Measurements from ENCODE around the gene FARS2. TPM values are rescaled to one million over a fixed set of nuclear protein-coding genes. Genes with fewer than 3 reads are reported as not detected.

The FARS2 gene
- polyA plus RNA-seq, 1 experiment: 17.9 TPM

DNA sequence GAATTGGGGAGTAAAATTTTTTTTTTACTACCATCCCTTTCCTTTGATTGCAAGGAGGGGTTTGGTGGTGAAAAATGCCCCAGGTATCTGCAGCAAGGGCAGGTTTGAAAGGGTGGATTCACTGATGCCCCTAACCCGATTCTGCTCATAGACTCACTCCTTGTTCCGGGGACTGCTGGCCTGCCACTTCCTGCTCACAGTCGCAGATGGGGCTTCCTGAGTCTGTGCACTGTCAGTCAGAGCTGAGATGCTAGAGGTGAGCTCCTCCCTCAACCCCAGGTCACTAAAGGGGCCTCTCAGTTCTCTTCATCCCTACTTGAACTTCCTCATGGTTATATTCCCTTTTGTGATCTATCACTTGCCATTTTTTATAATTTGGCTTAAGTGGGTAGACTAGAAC is 357.9 kb downstream of the FARS2 start:
- TF ChIP-seq, protein P1, sequence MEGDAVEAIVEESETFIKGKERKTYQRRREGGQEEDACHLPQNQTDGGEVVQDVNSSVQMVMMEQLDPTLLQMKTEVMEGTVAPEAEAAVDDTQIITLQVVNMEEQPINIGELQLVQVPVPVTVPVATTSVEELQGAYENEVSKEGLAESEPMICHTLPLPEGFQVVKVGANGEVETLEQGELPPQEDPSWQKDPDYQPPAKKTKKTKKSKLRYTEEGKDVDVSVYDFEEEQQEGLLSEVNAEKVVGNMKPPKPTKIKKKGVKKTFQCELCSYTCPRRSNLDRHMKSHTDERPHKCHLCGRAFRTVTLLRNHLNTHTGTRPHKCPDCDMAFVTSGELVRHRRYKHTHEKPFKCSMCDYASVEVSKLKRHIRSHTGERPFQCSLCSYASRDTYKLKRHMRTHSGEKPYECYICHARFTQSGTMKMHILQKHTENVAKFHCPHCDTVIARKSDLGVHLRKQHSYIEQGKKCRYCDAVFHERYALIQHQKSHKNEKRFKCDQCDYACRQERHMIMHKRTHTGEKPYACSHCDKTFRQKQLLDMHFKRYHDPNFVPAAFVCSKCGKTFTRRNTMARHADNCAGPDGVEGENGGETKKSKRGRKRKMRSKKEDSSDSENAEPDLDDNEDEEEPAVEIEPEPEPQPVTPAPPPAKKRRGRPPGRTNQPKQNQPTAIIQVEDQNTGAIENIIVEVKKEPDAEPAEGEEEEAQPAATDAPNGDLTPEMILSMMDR (IDR thresholded peaks at IDR 0.05; ENCODE audit: insufficient read depth, low read depth, low read length): no peak
- Histone ChIP-seq H3K36me3 (ENCODE audit: control insufficient read depth, insufficient read depth, low read length) (no peaks in the 10 kb centered on the region), H3K4me3 (ENCODE audit: low read depth, low read length) (no peak overlapping the region), H3K27me3 (ENCODE audit: control insufficient read depth, insufficient read depth, low read length) (no peaks in the 10 kb centered on the region)
- ChIA-PET CTCF (no interaction called here), POLR2A (no interaction called here)
- DNase-seq (ENCODE audit: low read depth): no peak

DNA sequence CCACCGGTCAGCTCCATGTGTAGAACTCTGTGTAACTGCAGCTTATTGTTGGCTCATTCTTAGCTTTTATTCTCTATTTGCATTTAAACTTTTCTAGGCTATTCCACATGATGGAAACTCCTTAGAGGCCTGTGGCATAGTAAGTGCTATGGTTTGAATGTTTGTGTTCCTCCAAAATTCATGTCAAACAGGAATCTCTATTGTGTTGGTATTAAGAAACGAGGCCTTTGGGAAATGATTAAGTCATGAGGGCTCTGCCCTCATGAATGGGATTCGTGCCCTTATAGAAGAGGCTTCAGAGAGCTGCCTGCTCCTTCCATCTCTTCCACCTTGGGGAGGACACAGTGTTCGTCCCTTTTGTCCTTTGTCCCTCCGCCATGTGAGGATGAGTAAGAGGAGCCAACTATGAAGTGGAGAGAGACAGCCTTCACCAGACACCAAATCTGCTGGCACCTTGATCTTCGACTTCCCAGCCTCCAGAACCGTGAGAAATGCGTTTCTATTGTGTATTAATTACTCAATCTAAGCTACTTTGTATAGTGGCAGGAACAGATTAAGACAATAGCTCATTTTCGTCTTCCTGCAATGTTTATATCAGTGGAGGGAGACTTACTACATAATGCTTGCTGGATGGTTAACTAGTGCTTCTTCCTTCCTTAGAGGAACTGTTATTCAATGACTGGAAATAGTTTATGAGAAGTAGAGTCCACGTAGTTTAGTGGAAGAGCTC is 361.1 kb downstream of the FARS2 start:
- Histone ChIP-seq H3K4me3 (ENCODE audit: low read depth, low read length) (no peak overlapping the region), H3K27me3 (ENCODE audit: control insufficient read depth, insufficient read depth, low read length) (no peaks in the 10 kb centered on the region), H3K36me3 (ENCODE audit: control insufficient read depth, insufficient read depth, low read length) (no peaks in the 10 kb centered on the region)
- CTCF ChIA-PET: interaction anchor here (1.1 to 2.2 kb wide), 3 partner anchors 12 to 49 kb away, joined by 3 to 8 read pairs (median 3); no protein-coding TSS in a partner anchor
- no peak for DNase-seq (ENCODE audit: low read depth)
- POLR2A ChIA-PET: no interaction called here
- TF ChIP-seq, protein P1 (IDR thresholded peaks at IDR 0.05; ENCODE audit: insufficient read depth, low read depth, low read length): no peak

DNA sequence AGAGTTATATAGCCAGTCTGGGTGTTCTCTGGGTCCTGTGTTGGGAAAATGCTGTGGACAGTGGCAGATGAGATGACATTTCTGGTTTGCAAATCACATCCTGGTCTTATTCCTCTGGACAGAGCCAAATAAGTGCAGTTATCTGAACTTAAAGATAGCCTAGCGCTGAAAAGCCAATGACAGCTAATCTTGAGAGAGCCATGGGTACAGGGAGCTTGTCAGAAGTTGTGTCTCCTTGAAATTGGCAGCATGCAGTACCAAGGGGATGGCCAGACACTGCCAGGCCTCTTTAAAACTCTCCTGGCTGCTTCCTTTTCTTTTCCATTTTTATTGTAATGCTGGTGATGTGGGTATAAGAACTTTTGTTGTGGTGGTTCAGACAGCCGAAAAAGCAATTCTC is 362.5 kb downstream of the FARS2 start:
- ChIA-PET CTCF (interaction anchor here (1.0 to 2.2 kb wide), 2 partner anchors 11 to 13 kb away, joined by 4 to 8 read pairs; no protein-coding TSS in a partner anchor), POLR2A (no interaction called here)
- H3K36me3 ChIP-seq (ENCODE audit: control insufficient read depth, insufficient read depth, low read length): no peaks in the 10 kb centered on the region
- DNase-seq (ENCODE audit: low read depth): no peak
- TF ChIP-seq, protein P1 (IDR thresholded peaks at IDR 0.05; ENCODE audit: insufficient read depth, low read depth, low read length): no peak
- no peak overlapping the region for H3K4me3 ChIP-seq (ENCODE audit: low read depth, low read length)
- H3K27me3 ChIP-seq (ENCODE audit: control insufficient read depth, insufficient read depth, low read length): no peaks in the 10 kb centered on the region

DNA sequence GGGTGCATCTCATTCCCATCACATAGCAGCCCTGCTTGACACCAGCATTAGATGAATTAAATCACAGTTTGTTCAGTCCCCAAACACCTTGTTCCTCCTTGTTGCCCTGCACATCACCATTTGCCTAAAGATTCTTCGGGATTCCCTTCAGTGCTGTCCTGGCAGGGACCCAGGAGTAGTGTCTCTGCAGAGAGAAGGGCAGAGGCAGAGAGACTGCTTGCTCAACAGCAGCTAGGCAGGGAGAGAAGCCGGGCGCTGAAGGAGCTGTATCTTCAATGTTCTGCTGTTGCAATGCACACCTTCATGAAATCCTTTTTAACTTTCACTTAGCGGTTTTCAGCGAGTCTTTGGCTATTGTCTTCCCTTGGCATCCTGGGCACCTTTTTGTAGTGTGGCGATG is 362.9 kb downstream of the FARS2 start:
- ChIA-PET CTCF (interaction anchor here (1.0 kb wide), 1 partner anchor 10 kb away, joined by 4 read pairs; no protein-coding TSS in a partner anchor), POLR2A (no interaction called here)
- TF ChIP-seq, protein P1 (IDR thresholded peaks at IDR 0.05; ENCODE audit: insufficient read depth, low read depth, low read length): no peak
- no peaks in the 10 kb centered on the region for H3K27me3 ChIP-seq (ENCODE audit: control insufficient read depth, insufficient read depth, low read length)
- no peaks in the 10 kb centered on the region for H3K36me3 ChIP-seq (ENCODE audit: control insufficient read depth, insufficient read depth, low read length)
- H3K4me3 ChIP-seq (ENCODE audit: low read depth, low read length): no peak overlapping the region
- no peak for DNase-seq (ENCODE audit: low read depth)

DNA sequence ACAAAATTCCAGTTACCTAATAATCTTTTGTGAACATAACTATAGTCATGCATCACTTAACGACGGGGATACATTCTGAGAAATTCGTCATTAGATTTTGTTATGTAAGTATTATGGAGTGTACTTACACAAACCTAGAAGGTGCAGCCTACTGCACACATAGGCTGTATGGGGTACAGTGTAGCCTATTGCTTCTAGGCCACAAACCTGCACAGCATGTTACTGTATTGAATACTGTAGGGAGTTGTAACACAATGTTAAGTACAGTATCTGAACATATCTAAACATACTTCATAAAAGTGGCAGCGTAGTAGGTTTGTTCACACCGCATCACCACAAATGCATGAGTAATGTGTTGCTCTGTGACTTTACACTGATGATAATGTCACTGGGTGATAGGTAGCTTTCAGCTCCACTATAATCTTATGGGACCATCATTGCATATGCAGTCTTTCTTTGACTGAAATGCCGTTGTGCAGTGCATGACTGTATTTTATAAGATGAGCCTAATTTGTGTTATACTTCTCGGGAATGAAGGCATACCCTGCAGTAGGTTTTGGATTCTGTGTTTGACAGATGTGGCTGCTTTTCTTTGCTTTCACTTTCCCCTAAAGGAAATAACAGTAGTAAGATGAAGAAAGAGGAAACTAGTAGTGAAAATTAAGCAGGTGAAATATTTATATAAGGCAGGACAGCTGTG is 365.6 kb downstream of the FARS2 start:
- POLR2A ChIA-PET: no interaction called here
- CTCF ChIA-PET: no interaction called here

More for the DNA sequence above, 365.6 kb downstream of the FARS2 start:
- no peak for DNase-seq (ENCODE audit: low read depth)
- H3K27me3 ChIP-seq (ENCODE audit: control insufficient read depth, insufficient read depth, low read length): no peaks in the 10 kb centered on the region
- no peaks in the 10 kb centered on the region for H3K36me3 ChIP-seq (ENCODE audit: control insufficient read depth, insufficient read depth, low read length)
- TF ChIP-seq, protein P1 (IDR thresholded peaks at IDR 0.05; ENCODE audit: insufficient read depth, low read depth, low read length): no peak
- no peak overlapping the region for H3K4me3 ChIP-seq (ENCODE audit: low read depth, low read length)
